A204.1 (cell line): ENCODE data around the gene SPI1.
"Not testable (repeated sequence)": the region's sequence is repeated elsewhere in the genome, so short reads cannot be mapped to it uniquely, and the experiment has no call there.

ENCODE experiments used
- FAIRE-seq: peaks from 2 replicates; lab custom pipeline; 2012; peaks lifted over from hg19 to GRCh38; lab: Jason Lieb, UNC

Gene SPI1

GRCh38 chr11:47317064-47317828 is 61.1 kb downstream of the SPI1 start:
- no peak for FAIRE-seq

GRCh38 chr11:47316501-47316900 is 61.8 kb downstream of the SPI1 start:
- FAIRE-seq, result not testable (repeated sequence)

GRCh38 chr11:47314992-47315391 is 63.4 kb downstream of the SPI1 start:
- FAIRE-seq, result no peak

- FAIRE-seq, result no peak
These were observed 70.1 kb downstream of the SPI1 start for GRCh38 chr11:47308050-47308823.

- FAIRE-seq, result no peak
These were observed 71.9 kb downstream of the SPI1 start for GRCh38 chr11:47306484-47306844.

- FAIRE-seq, result no peak
These were observed 72.4 kb downstream of the SPI1 start for GRCh38 chr11:47305734-47306483.
